ENCODE measurements around the gene COBLL1.

COBLL1 gene

GRCh38 chr2:164667566-164667965 lies 174.1 kb downstream of the COBLL1 start:
- H3K27ac ChIP-seq: no peak overlapping the region
- TF ChIP-seq, protein P1, sequence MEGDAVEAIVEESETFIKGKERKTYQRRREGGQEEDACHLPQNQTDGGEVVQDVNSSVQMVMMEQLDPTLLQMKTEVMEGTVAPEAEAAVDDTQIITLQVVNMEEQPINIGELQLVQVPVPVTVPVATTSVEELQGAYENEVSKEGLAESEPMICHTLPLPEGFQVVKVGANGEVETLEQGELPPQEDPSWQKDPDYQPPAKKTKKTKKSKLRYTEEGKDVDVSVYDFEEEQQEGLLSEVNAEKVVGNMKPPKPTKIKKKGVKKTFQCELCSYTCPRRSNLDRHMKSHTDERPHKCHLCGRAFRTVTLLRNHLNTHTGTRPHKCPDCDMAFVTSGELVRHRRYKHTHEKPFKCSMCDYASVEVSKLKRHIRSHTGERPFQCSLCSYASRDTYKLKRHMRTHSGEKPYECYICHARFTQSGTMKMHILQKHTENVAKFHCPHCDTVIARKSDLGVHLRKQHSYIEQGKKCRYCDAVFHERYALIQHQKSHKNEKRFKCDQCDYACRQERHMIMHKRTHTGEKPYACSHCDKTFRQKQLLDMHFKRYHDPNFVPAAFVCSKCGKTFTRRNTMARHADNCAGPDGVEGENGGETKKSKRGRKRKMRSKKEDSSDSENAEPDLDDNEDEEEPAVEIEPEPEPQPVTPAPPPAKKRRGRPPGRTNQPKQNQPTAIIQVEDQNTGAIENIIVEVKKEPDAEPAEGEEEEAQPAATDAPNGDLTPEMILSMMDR (conservative IDR thresholded peaks at IDR 0.05): no peak
- TF ChIP-seq ZFX (IDR thresholded peaks at IDR 0.05): no peak; the same call in 1 of the 2 replicates

- TF ChIP-seq, protein P1 (conservative IDR thresholded peaks at IDR 0.05): no peak
- TF ChIP-seq ZFX (IDR thresholded peaks at IDR 0.05): no peak
- H3K27ac ChIP-seq: no peak overlapping the region
Measured at GRCh38 chr2:164664070-164664469, 177.6 kb downstream of the COBLL1 start.

DNA sequence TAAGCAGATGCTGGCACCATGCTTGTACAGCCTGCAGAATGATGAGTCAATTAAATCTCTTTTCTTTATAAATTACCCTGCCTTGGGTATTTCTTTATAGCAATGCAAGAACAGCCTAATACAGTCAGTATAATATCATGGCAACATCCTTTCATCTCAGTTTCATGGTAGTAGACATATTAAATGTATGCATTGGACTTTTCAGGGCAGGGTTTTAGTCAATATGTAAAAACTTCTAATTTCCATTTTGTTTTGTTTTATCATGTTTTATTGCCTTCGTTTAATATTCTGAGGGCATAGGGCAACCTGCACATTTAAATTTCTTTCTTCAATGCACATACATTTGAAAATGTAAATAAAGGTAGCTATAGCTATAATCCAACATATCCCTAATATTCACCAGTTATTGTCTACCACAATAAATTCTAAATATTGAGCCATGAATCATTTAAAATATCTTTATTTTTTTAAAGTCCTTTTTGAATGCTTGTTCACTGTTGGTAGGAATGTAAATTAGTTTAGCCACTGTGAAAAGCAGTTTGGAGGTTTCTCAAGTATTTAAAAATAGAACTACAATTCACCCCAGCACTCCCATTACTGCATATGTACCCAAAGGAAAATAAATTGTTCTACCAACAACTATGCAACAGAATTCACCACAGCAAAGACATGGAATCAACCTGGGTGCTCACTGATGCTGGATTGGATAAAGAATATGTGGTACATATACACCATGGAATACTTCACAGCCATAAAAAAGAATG lies 178.6 kb downstream of the COBLL1 start:
- no peak overlapping the region for H3K27ac ChIP-seq
- TF ChIP-seq, protein P1 (conservative IDR thresholded peaks at IDR 0.05): no peak
- no peak for TF ChIP-seq ZFX (IDR thresholded peaks at IDR 0.05)

- TF ChIP-seq, protein P1 (conservative IDR thresholded peaks at IDR 0.05): no peak
- TF ChIP-seq ZFX (IDR thresholded peaks at IDR 0.05): no peak
Measured at GRCh38 chr2:164662066-164662465, 179.6 kb downstream of the COBLL1 start.

DNA sequence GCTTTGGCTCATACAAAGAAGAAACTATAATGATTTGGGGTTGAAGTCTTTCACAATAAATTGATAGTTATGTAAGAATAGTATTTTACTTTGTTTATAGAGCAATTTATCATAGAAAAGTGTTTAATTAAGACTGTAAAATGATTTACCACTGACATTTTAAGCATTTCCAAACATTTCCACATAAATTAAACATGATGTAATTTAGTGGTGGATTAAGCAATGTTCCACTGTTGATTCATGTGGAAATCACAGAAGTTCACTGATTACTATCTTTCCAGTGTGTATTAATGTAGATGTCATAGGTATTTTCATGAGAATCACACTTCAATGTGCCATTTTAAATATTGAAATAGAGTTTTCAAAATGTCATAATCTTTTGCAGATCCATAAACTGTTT lies 180.3 kb downstream of the COBLL1 start:
- H3K27ac ChIP-seq: no peak overlapping the region
- TF ChIP-seq, protein P1 (conservative IDR thresholded peaks at IDR 0.05): no peak
- TF ChIP-seq ZFX (IDR thresholded peaks at IDR 0.05): no peak

More at GRCh38 chr2:164662066-164662465, 179.6 kb downstream of the COBLL1 start:
- H3K27ac ChIP-seq: no peak overlapping the region

DNA sequence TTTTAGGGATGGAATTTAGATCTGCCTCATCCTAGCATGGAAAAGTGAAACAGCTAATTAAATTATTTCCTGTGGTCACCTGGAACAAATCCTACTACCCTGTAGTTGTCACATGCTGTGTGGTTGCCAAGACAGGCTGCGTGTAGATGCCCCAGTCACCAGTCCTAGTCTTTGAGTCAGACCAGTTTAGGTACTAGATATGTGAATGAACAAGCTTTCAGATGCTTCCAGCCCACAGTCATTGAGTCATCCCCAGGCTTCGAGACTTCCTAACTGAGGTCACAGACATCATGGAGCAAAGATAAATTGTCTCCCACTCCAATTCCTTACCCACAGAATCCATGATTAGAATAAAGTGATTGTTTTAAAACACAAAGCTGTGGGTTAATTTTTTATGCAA lies 184.5 kb downstream of the COBLL1 start:
- TF ChIP-seq ZFX (IDR thresholded peaks at IDR 0.05): no peak
- TF ChIP-seq, protein P1 (conservative IDR thresholded peaks at IDR 0.05): no peak
- H3K27ac ChIP-seq: no peak overlapping the region

- TF ChIP-seq, protein P1 (conservative IDR thresholded peaks at IDR 0.05): no peak
- no peak for TF ChIP-seq ZFX (IDR thresholded peaks at IDR 0.05)
- H3K27ac ChIP-seq: no peak overlapping the region
Measured at GRCh38 chr2:164655750-164656149, 185.9 kb downstream of the COBLL1 start.

Measured in C4-2B (cell line).